ENCODE results near the gene CARMIL1.

Gene CARMIL1

GRCh38 chr6:25503686-25504085 is 224.5 kb downstream of the CARMIL1 start:
- TF ChIP-seq BACH2 (CRISPR knock-in tag; IDR thresholded peaks at IDR 0.05; ENCODE audit: borderline replicate concordance) (no peak), GLIS3 (CRISPR knock-in tag; IDR thresholded peaks at IDR 0.05) (no peak), ZNF8 (CRISPR knock-in tag; IDR thresholded peaks at IDR 0.05) (no peak), SNAI2 (CRISPR knock-in tag; IDR thresholded peaks at IDR 0.05) (no peak), RARB (CRISPR knock-in tag; IDR thresholded peaks at IDR 0.05) (no peak), ZNF565 (CRISPR knock-in tag; conservative IDR thresholded peaks at IDR 0.05; ENCODE audit: low read depth) (no peak), ESRRG (CRISPR knock-in tag; IDR thresholded peaks at IDR 0.05) (no peak), ZC3H10 (CRISPR knock-in tag; IDR thresholded peaks at IDR 0.05) (no peak), PPARA (CRISPR knock-in tag; IDR thresholded peaks at IDR 0.05; ENCODE audit: borderline replicate concordance) (no peak), CREB5 (CRISPR knock-in tag; IDR thresholded peaks at IDR 0.05; ENCODE audit: low read depth) (no peak), TOX (CRISPR knock-in tag; IDR thresholded peaks at IDR 0.05; ENCODE audit: borderline replicate concordance) (no peak), PATZ1 (CRISPR knock-in tag; IDR thresholded peaks at IDR 0.05; ENCODE audit: borderline replicate concordance) (no peak), OSR1 (CRISPR knock-in tag; IDR thresholded peaks at IDR 0.05) (no peak), ISL1 (CRISPR knock-in tag; IDR thresholded peaks at IDR 0.05) (no peak)
- TF ChIP-seq, protein P1, sequence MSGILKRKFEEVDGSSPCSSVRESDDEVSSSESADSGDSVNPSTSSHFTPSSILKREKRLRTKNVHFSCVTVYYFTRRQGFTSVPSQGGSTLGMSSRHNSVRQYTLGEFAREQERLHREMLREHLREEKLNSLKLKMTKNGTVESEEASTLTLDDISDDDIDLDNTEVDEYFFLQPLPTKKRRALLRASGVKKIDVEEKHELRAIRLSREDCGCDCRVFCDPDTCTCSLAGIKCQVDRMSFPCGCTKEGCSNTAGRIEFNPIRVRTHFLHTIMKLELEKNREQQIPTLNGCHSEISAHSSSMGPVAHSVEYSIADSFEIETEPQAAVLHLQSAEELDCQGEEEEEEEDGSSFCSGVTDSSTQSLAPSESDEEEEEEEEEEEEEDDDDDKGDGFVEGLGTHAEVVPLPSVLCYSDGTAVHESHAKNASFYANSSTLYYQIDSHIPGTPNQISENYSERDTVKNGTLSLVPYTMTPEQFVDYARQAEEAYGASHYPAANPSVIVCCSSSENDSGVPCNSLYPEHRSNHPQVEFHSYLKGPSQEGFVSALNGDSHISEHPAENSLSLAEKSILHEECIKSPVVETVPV (CRISPR knock-in tag; IDR thresholded peaks at IDR 0.05), result no peak
- ATAC-seq, result no peak

DNA sequence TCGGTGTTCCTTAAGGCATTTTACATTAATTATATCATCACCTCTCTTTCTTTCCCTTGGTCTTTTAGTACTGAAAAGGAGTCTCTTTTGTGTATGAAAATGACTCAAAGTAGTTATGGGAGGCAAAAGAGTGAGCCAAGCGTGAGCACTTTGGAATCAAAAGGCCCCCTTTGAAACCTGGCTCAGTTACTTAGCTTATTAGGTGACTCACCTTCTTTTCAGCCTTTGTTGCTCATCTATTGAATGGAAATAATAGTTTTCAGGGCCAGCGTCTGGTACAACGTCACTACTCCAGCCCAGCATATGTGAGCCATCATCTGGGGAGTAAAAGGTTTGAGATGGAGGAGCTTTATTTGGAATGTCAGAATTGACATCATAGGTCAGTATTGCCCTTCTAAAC is 225.5 kb downstream of the CARMIL1 start:
- no peak for ATAC-seq
- TF ChIP-seq GLIS3 (CRISPR knock-in tag; IDR thresholded peaks at IDR 0.05), result no peak
- no peak for TF ChIP-seq ZC3H10 (CRISPR knock-in tag; IDR thresholded peaks at IDR 0.05)
- no peak for TF ChIP-seq ZFP30 (CRISPR knock-in tag; IDR thresholded peaks at IDR 0.05)
- TF ChIP-seq, protein P1 (CRISPR knock-in tag; IDR thresholded peaks at IDR 0.05), result no peak
- no peak for TF ChIP-seq TOX (CRISPR knock-in tag; IDR thresholded peaks at IDR 0.05; ENCODE audit: borderline replicate concordance)
- no peak for TF ChIP-seq TCF4 (CRISPR knock-in tag; IDR thresholded peaks at IDR 0.05; ENCODE audit: borderline replicate concordance)
- no peak for TF ChIP-seq CSDC2 (CRISPR knock-in tag; IDR thresholded peaks at IDR 0.05)
- no peak for TF ChIP-seq ZFP3 (CRISPR knock-in tag; IDR thresholded peaks at IDR 0.05)
- TF ChIP-seq PPARA (CRISPR knock-in tag; IDR thresholded peaks at IDR 0.05; ENCODE audit: borderline replicate concordance), result no peak
- no peak for TF ChIP-seq BACH2 (CRISPR knock-in tag; IDR thresholded peaks at IDR 0.05; ENCODE audit: borderline replicate concordance)

DNA sequence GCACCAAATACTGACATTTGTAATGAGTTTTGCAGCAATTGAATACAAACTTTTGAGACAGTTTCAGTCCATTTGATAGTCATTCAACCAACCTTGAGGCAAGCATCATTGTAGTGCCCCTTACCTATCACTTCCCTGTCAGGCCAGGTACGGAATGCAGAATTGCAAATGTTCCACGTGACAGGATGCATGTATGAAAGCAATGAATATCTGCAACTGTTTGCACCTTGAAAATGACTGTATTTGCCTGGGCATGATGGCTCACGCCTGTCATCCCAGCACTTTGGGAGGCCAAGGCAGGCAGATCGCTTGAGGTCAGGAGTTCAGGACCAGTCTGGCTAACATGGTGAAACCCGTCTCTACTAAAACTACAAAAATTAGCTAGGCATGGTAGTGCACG is 226.8 kb downstream of the CARMIL1 start:
- ATAC-seq, result no peak
- TF ChIP-seq ZNF8 (CRISPR knock-in tag; IDR thresholded peaks at IDR 0.05) (no peak), ZC3H10 (CRISPR knock-in tag; IDR thresholded peaks at IDR 0.05) (no peak), POU6F1 (CRISPR knock-in tag; IDR thresholded peaks at IDR 0.05; ENCODE audit: borderline replicate concordance, low read depth) (no peak), CREB5 (CRISPR knock-in tag; IDR thresholded peaks at IDR 0.05; ENCODE audit: low read depth) (no peak), ZFP3 (CRISPR knock-in tag; IDR thresholded peaks at IDR 0.05) (no peak), SNAI2 (CRISPR knock-in tag; IDR thresholded peaks at IDR 0.05) (no peak), ZFP30 (CRISPR knock-in tag; IDR thresholded peaks at IDR 0.05) (no peak), ESRRG (CRISPR knock-in tag; IDR thresholded peaks at IDR 0.05) (no peak), PPARA (CRISPR knock-in tag; IDR thresholded peaks at IDR 0.05; ENCODE audit: borderline replicate concordance) (no peak), TCF4 (CRISPR knock-in tag; IDR thresholded peaks at IDR 0.05; ENCODE audit: borderline replicate concordance) (no peak), ARNTL (CRISPR knock-in tag; IDR thresholded peaks at IDR 0.05; ENCODE audit: borderline replicate concordance, low read depth) (no peak)
- TF ChIP-seq, protein P2, sequence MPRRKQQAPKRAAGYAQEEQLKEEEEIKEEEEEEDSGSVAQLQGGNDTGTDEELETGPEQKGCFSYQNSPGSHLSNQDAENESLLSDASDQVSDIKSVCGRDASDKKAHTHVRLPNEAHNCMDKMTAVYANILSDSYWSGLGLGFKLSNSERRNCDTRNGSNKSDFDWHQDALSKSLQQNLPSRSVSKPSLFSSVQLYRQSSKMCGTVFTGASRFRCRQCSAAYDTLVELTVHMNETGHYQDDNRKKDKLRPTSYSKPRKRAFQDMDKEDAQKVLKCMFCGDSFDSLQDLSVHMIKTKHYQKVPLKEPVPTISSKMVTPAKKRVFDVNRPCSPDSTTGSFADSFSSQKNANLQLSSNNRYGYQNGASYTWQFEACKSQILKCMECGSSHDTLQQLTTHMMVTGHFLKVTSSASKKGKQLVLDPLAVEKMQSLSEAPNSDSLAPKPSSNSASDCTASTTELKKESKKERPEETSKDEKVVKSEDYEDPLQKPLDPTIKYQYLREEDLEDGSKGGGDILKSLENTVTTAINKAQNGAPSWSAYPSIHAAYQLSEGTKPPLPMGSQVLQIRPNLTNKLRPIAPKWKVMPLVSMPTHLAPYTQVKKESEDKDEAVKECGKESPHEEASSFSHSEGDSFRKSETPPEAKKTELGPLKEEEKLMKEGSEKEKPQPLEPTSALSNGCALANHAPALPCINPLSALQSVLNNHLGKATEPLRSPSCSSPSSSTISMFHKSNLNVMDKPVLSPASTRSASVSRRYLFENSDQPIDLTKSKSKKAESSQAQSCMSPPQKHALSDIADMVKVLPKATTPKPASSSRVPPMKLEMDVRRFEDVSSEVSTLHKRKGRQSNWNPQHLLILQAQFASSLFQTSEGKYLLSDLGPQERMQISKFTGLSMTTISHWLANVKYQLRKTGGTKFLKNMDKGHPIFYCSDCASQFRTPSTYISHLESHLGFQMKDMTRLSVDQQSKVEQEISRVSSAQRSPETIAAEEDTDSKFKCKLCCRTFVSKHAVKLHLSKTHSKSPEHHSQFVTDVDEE (CRISPR knock-in tag; IDR thresholded peaks at IDR 0.05), result no peak
- TF ChIP-seq, protein P1 (CRISPR knock-in tag; IDR thresholded peaks at IDR 0.05), result no peak
